IPS-18a (cell line): ENCODE measurements around the gene FIG4.
"Not testable (repeated sequence)": the region's sequence is repeated elsewhere in the genome, so short reads cannot be mapped to it uniquely, and the experiment has no call there.

Experiments used
- H3K27ac ChIP-seq: one replicate; pipeline ENCODE4 v1.5.1; 2013; ENCODE audit warnings: low read length
- H3K27me3 ChIP-seq: one replicate; pipeline ENCODE4 v1.6.1; 2013; ENCODE audit warnings: mild to moderate bottlenecking, low read length; ENCODE audit not compliant: control insufficient read depth, insufficient read depth
- H3K36me3 ChIP-seq: one replicate; pipeline ENCODE4 v1.6.1; 2013; ENCODE audit warnings: low read depth, low read length; ENCODE audit not compliant: control insufficient read depth
- H3K4me1 ChIP-seq: one replicate; pipeline ENCODE4 v1.6.1; 2013; ENCODE audit warnings: low read depth, low read length; ENCODE audit not compliant: control insufficient read depth
- H3K4me3 ChIP-seq: one replicate; pipeline ENCODE4 v1.5.1; 2013; ENCODE audit warnings: low read length
- H3K9ac ChIP-seq: one replicate; pipeline ENCODE4 v1.6.1; 2013; ENCODE audit warnings: mild to moderate bottlenecking, low read length, moderate library complexity
- H3K9me3 ChIP-seq: one replicate; pipeline ENCODE4 v1.6.1; 2013; ENCODE audit warnings: low read depth, low read length; ENCODE audit not compliant: control insufficient read depth

The FIG4 gene

DNA sequence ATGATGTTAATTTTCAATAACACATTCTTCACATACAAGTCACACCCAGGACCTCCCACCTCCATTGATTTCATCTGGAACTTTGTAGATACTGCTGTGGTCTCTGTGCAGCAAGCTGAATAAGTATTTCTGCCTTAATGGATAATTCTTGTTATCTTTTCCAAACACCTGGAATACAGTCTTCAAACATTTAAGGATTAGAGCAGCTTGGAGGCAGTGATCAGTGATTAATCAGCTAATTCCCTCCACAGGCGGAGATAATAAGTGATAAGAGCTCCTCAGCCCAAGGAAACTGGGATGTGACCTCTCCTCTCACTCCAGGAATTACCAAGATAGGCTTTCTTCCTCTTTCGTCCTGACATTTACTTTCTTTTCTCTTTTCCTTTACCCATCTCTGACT, 110.7 kb downstream of the FIG4 start:
- Histone ChIP-seq H3K4me3 (no peak overlapping the region), H3K36me3 (no peaks in the 10 kb centered on the region), H3K9me3 (no peaks in the 10 kb centered on the region), H3K4me1 (peaks cover 13% of the 10 kb centered on the region), H3K27ac (no peak overlapping the region), H3K9ac (no peak overlapping the region), H3K27me3 (no peaks in the 10 kb centered on the region)

DNA sequence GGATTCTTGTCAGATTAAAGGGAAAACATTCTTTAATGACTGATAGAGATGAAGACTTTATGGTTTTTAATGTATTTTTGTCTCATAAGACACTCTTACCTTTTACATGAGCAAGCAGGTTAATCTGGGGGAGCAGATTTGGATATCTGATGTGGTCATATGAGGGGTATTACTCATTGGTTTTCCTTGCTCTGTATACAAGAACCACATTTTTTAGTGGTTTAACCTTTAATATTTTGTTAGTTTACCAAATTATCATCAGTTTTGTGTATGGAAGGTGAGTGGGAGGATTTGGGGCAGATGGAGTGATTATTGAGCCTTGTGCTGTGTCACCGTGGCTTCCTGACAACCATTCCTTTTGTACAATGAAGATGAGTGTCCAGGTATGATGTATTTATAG, 112.9 kb downstream of the FIG4 start:
- Histone ChIP-seq H3K27ac (no peak overlapping the region), H3K9me3 (no peaks in the 10 kb centered on the region), H3K4me3 (no peak overlapping the region), H3K27me3 (no peaks in the 10 kb centered on the region), H3K9ac (no peak overlapping the region), H3K4me1 (peaks cover 13% of the 10 kb centered on the region), H3K36me3 (no peaks in the 10 kb centered on the region)

DNA sequence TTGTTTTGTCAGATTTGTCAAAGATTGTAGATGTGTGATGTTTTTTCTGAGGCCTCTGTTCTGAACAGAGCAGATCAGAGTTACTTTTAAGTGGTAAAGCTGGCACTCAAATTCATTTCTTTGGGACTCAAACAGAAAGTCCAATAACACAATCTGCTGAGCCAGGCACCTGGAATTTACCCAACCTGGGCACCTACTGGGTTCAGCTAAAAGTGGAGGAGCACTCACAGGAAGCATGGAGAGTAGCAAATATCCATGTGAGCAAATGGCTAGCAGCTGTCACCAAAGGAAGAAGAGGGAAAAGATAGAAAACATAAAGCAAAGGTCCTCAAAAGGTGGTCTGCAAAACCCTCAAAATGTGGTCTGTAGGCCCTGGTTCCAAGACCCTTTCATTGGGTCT, 116.8 kb downstream of the FIG4 start:
- Histone ChIP-seq H3K27me3 (no peaks in the 10 kb centered on the region), H3K9ac (no peak overlapping the region), H3K27ac (no peak overlapping the region), H3K4me3 (no peak overlapping the region), H3K36me3 (no peaks in the 10 kb centered on the region), H3K9me3 (no peaks in the 10 kb centered on the region), H3K4me1 (peaks cover 16% of the 10 kb centered on the region)

DNA sequence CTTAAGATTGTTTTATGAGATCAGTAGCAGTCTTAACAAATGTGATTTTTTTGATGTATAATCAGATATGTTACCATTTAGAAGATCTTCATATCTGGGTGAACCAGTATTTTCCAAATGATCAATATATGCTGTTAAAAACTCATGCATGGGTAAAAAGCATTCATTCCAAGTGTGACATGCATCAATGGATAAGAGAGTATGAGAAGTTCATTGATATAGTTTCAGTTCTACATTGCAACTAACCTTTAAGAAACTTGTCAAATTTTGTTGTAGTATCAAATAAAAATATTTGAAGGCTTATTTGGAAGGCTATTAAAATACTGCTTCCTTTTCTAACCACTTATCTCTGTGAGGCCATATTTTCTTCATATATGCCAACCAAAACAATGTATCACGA, 117.7 kb downstream of the FIG4 start:
- Histone ChIP-seq H3K36me3 (no peaks in the 10 kb centered on the region), H3K27me3 (no peaks in the 10 kb centered on the region), H3K4me3 (no peak overlapping the region), H3K9me3 (no peaks in the 10 kb centered on the region), H3K4me1 (peaks cover 13% of the 10 kb centered on the region), H3K9ac (no peak overlapping the region), H3K27ac (no peak overlapping the region)

DNA sequence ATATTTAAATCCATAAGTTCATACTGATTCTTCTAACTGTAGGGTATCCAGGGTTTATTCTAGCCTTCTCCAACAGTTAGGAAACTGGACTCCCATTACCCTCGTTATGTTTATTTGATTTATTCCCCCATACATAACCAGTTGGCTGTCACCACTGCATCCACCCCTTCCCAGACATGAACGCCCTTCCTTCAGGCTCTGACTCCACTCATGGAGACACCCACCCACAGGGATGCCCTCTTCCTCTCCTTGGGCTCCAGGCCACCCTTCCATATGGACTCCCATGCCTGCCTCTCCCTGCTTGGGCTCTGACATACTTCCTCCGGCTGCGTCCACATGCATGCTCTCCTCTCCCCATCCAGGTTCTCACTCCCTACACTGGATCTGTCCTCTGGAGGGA, 124.0 kb downstream of the FIG4 start:
- H3K4me1 ChIP-seq, result peaks cover 3% of the 10 kb centered on the region
- H3K27me3 ChIP-seq, result no peaks in the 10 kb centered on the region
- H3K9ac ChIP-seq, result no peak overlapping the region
- H3K27ac ChIP-seq, result no peak overlapping the region
- no peaks in the 10 kb centered on the region for H3K36me3 ChIP-seq
- no peak overlapping the region for H3K4me3 ChIP-seq
- H3K9me3 ChIP-seq, result no peaks in the 10 kb centered on the region

DNA sequence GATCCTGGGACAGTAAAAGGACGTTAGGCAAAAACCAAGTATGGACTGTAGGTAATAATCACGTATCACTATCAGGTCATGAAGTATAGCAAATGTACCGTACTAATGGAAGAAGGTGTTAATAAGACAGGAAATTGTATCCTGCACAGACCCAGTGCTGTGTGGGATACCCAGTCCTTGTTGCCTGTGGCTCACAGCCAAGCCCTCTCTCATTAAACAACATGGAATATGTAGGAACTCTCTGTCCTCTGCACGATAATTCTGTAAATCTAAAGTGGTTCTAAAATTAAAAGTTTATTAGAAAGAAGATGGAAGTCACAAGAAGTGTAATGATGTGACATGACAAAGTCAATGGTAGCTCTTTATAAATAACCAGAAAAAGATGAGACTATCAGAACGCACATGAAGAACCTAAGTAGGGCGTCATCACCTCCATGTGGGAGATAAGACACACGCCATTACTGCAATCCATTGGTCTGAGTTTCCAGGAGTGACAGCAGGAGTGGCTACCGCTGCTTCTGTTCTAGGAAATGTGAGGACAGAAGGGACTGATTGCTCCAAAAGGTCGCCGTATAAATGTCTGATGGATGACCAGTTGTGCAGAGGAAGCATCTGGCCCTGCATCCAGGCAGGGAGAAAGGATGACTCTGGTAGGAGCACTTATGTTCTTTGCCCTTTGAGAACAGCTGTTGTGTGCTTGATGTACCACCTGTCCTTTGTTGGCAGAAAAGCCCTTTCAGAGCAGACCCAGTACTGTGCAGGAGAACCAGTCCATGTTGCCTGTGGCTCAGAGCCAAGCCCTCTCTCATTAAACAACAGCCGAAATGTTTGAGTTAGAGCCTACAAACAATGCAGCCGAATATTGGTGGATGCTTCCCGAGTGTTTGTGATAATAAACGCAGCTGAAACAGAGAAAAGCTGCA, 125.6 kb downstream of the FIG4 start:
- H3K4me1 ChIP-seq, result peaks cover 3% of the 10 kb centered on the region
- no peaks in the 10 kb centered on the region for H3K36me3 ChIP-seq
- no peak overlapping the region for H3K27ac ChIP-seq
- H3K9ac ChIP-seq, result no peak overlapping the region
- H3K27me3 ChIP-seq, result no peaks in the 10 kb centered on the region
- no peaks in the 10 kb centered on the region for H3K9me3 ChIP-seq
- H3K4me3 ChIP-seq, result no peak overlapping the region

DNA sequence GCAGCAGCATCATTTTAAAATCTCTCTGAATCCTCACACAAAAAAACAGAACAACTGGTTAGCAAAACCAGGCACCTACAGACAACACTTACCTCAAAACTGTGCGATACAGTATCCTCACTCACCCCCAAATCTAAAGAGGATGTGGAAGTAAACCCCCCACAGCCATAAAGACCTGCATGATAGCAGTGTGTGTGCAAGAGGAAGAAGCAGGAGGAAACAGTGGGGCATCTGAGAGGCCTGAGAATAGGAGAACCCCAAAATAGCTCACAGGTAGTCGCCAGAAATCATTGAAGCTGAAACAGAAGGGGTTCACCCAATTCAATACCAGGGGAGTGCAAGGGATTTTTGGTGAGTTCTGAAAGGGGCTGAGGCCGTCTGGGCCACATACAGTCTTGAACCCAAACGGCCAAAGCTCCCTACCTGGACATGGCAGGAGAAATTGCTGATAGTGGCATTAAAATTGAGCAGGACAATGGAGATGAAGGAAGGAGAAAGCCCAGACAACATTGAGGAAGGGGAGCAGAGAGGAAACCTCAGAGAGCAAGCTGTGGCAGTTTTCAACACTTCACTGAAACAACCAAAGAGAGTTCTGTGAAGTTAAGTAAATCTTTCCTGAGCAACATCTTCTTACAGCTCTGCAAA, 129.7 kb downstream of the FIG4 start:
- Histone ChIP-seq H3K9me3 (no peaks in the 10 kb centered on the region), H3K9ac (no peak overlapping the region), H3K36me3 (no peaks in the 10 kb centered on the region), H3K27me3 (no peaks in the 10 kb centered on the region), H3K4me1 (peaks cover 3% of the 10 kb centered on the region), H3K27ac (no peak overlapping the region), H3K4me3 (no peak overlapping the region)

DNA sequence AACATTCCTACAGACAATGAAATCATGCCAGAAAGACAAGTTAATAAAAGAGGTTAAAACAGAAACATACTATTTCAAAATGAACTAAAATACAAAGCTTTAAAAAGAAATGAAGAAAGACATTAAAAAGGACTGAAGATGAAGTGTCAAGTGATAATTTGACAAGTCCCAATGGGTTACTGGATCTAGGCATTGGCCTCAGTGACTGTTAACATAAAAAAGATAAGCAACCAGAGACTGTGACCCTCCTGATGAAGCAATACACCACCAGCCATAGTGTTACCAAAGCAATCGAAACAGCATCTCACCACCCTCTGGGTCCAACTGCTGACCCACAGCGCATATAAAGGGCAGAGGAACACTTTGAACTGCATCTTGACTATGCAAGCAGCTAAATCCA, 130.3 kb downstream of the FIG4 start:
- no peak overlapping the region for H3K4me3 ChIP-seq
- H3K27ac ChIP-seq, result no peak overlapping the region
- no peaks in the 10 kb centered on the region for H3K27me3 ChIP-seq
- H3K9ac ChIP-seq, result no peak overlapping the region
- no peaks in the 10 kb centered on the region for H3K9me3 ChIP-seq
- H3K4me1 ChIP-seq, result peaks cover 3% of the 10 kb centered on the region
- no peaks in the 10 kb centered on the region for H3K36me3 ChIP-seq

DNA sequence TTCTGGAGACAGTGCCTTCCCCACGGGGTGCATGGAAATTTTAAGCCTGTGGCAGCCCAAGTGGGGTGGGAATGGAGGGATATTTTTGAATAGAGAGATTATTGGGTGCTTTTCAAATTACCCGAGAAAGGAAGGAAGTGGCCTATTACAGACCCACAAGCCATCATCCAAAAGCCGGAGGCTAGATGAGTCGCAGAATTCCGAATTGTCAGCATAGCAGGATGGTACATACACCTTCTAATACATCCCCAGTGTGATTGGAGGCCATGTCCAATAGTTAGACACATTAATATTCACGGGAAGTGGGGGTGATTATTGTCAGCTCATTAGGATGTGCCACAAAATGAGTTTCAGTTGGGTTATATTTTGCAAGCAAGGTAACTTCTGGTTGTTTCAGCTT, 133.0 kb downstream of the FIG4 start:
- Histone ChIP-seq H3K9me3 (no peaks in the 10 kb centered on the region), H3K4me1 (peaks cover 3% of the 10 kb centered on the region), H3K36me3 (no peaks in the 10 kb centered on the region), H3K4me3 (no peak overlapping the region), H3K27me3 (no peaks in the 10 kb centered on the region), H3K9ac (no peak overlapping the region), H3K27ac (no peak overlapping the region)

DNA sequence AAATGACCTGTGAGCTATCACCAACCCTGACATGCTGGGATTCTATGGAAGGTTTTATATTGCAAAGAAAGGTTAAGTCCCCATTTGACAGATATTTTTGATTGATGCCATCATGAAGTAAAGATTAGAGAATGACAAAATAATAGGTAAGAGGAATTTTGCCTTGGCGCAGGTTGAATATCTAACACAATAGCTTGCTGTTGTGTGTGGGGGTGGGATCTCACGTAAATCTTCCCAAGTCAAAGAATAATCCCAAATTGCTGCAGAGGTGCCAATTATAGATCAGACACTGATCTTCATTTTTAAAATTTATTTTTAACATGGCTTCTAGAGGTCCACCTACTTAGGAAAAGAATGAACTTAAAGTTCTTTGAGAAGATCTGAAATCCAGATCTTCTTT, 135.5 kb downstream of the FIG4 start:
- Histone ChIP-seq H3K4me3 (no peak overlapping the region), H3K27me3 (no peaks in the 10 kb centered on the region), H3K9me3 (no peaks in the 10 kb centered on the region), H3K27ac (no peak overlapping the region), H3K4me1 (peaks cover 3% of the 10 kb centered on the region), H3K9ac (no peak overlapping the region), H3K36me3 (no peaks in the 10 kb centered on the region)

DNA sequence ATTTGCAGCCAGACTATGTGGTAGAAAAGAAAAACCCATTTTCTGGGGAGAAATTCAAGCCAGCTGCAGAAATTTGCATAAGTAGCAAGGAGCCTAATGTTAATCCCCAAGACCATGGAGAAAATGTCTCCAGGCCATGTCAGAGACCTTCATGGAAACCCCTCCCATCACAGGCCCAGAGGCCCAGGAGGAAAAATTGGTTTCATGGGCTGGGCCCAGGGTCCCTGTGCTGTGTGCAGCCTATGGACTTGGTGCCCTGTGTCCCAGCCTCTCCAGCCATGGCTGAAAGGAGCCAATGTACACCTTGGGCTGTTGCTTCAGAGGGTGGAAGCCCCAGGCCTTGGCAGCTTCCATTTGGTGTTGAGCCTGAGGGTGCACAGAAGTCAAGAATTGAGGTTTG, 140.3 kb downstream of the FIG4 start:
- H3K9me3 ChIP-seq, H3K4me3 ChIP-seq, H3K9ac ChIP-seq, H3K4me1 ChIP-seq, H3K27ac ChIP-seq, H3K36me3 ChIP-seq, H3K27me3 ChIP-seq: not testable (repeated sequence)

DNA sequence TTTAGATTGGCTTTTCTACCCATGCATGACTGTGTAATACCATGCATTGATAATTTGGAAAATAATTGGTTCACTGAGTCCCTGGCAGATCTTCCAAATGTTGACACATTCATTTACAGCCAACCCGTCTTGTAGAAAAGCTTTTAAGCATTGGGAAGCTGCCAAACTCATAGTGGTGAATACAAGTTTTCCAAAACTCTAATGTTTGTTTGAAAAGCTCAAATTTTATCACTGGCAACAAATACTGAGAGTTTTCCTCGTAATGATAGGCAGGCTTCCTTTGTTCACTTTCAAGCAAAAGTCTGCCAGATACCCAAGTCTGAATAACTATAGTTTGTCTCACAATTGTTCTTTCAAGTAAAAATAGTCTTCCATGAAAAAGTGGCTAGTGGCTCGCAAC, 143.0 kb downstream of the FIG4 start:
- no peak overlapping the region for H3K9ac ChIP-seq
- no peaks in the 10 kb centered on the region for H3K4me1 ChIP-seq

More for the DNA sequence above, 143.0 kb downstream of the FIG4 start:
- H3K36me3 ChIP-seq, result no peaks in the 10 kb centered on the region
- H3K4me3 ChIP-seq, result no peak overlapping the region
- no peaks in the 10 kb centered on the region for H3K27me3 ChIP-seq
- H3K9me3 ChIP-seq, result no peaks in the 10 kb centered on the region
- H3K27ac ChIP-seq, result no peak overlapping the region
